Ascending aorta (tissue), 2 donors: Measurements from ENCODE around the gene PTGR3. TPM values are rescaled to one million over a fixed set of nuclear protein-coding genes. Genes with fewer than 3 reads are reported as not detected.

ENCODE experiments used
- DNase-seq, 2 donors: peaks; one replicate each; pipeline ENCODE4 v3.0.0-alpha.2; 2019; ENCODE audit warnings: low spot score in 2 of 2
- H3K27ac ChIP-seq, 2 donors: fragments of 200-600 bp; sonication (generic); one replicate each; pipeline ENCODE4 v1.5.1; 2016 to 2017; ENCODE audit warnings: mild to moderate bottlenecking in 1 of 2
- H3K27me3 ChIP-seq: fragments of 200-600 bp; sonication (generic); one replicate; pipeline ENCODE4 v1.5.1; 2017
- H3K36me3 ChIP-seq, 2 donors: fragments of 200-600 bp; sonication (generic); one replicate each; pipeline ENCODE4 v1.5.1; 2016
- H3K4me1 ChIP-seq, 2 donors: fragments of 200-600 bp; sonication (generic); one replicate each; pipeline ENCODE4 v1.5.1; 2016 to 2017; ENCODE audit warnings: mild to moderate bottlenecking in 1 of 2
- H3K4me3 ChIP-seq, 2 donors: fragments of 200-600 bp; sonication (generic); one replicate each; pipeline ENCODE4 v1.5.1; 2016 to 2017; ENCODE audit warnings: mild to moderate bottlenecking in 1 of 2
- H3K9me3 ChIP-seq, 2 donors: fragments of 200-600 bp; sonication (generic); one replicate each; pipeline ENCODE4 v1.5.1; 2016
- intact Hi-C: fragments of 100-400 bp; cut with DNase I; formaldehyde crosslinking; loops from one replicate; pipeline ENCODE4 v1.15.1; 2023
- total RNA-seq: library from RNA; depleted of rRNA; stranded (reverse); fragments of >200 nt; gene quantifications from one replicate; pipeline ENCODE4 v1.1.0, GENCODE V29; 2016
- TF ChIP-seq, protein P1 (sequence below), 3 experiments: fragments of 200-600 bp in 2 of 3; fragments of 450-650 bp in 1 of 3; sonication (generic) in 2 of 3; IDR thresholded peaks; one replicate each; pipeline ENCODE4 v1.5.1; 2016 to 2019; ENCODE audit warnings: antibody characterized with exemption in 3 of 3, mild to moderate bottlenecking in 1 of 3, moderate library complexity in 1 of 3

PTGR3 gene
- total RNA-seq, 1 donor from 2014 or later, result 10.1 TPM

- Histone ChIP-seq H3K4me3 (no peak overlapping the region), H3K9me3 (no peaks in the 10 kb centered on the region), H3K36me3 (no peaks in the 10 kb centered on the region), H3K4me1 (peaks cover 0 to 15% of the 10 kb centered on the region in 2 donors), H3K27ac (peak overlapping the region; percentile 29 to 76), H3K27me3 (no peaks in the 10 kb centered on the region)
- TF ChIP-seq, protein P1, sequence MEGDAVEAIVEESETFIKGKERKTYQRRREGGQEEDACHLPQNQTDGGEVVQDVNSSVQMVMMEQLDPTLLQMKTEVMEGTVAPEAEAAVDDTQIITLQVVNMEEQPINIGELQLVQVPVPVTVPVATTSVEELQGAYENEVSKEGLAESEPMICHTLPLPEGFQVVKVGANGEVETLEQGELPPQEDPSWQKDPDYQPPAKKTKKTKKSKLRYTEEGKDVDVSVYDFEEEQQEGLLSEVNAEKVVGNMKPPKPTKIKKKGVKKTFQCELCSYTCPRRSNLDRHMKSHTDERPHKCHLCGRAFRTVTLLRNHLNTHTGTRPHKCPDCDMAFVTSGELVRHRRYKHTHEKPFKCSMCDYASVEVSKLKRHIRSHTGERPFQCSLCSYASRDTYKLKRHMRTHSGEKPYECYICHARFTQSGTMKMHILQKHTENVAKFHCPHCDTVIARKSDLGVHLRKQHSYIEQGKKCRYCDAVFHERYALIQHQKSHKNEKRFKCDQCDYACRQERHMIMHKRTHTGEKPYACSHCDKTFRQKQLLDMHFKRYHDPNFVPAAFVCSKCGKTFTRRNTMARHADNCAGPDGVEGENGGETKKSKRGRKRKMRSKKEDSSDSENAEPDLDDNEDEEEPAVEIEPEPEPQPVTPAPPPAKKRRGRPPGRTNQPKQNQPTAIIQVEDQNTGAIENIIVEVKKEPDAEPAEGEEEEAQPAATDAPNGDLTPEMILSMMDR (IDR thresholded peaks at IDR 0.05), result no peak
- DNase-seq, result no peak
- intact Hi-C loops, result no loop called here
Measured at GRCh38 chr18:75249175-75249518, 40.2 kb upstream of the PTGR3 start.

DNA sequence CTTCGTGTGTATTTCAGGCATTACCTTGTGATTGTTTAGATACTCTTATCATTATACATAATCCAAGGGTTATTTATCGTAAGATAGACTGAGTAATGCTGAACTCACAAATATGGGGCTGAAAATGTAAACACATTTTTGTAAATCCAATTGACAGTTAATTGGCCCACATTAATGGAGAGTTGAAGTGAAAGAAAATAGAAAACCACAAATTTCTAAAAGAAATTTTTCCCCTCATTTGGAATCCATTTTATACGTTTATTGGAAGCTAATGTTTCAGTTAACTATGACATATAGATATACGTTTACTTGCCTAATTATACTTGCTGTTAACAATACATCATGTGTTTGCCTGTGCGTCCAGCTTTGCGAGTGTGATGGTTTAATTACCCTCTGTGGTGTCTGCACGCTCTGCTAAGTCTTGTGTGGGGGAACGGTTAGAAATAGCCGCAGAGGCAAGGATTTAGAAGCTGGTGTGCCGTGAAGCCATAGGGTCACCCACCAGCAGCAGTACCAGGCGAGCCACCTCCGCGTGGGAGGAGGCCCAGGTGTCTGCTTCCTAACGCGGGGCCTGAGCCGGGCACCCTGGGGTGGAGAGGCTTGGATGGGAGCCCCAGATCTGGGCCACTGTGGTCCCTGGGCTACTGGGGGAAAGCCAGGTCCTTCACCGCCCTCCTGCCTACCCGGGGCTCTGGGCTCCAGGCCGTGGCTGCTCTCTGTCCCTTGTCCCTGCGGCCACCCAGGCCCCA lies 39.7 kb upstream of the PTGR3 start:
- no peak for DNase-seq
- Histone ChIP-seq H3K27ac (peak overlapping the region; percentile 54 to 76), H3K27me3 (no peaks in the 10 kb centered on the region), H3K9me3 (no peaks in the 10 kb centered on the region), H3K4me3 (peak overlapping the region; percentile 57 to 62), H3K36me3 (no peaks in the 10 kb centered on the region), H3K4me1 (peaks cover 0 to 12% of the 10 kb centered on the region in 2 donors)
- intact Hi-C loops, result no loop called here
- TF ChIP-seq, protein P1 (IDR thresholded peaks at IDR 0.05), result no peak

DNA sequence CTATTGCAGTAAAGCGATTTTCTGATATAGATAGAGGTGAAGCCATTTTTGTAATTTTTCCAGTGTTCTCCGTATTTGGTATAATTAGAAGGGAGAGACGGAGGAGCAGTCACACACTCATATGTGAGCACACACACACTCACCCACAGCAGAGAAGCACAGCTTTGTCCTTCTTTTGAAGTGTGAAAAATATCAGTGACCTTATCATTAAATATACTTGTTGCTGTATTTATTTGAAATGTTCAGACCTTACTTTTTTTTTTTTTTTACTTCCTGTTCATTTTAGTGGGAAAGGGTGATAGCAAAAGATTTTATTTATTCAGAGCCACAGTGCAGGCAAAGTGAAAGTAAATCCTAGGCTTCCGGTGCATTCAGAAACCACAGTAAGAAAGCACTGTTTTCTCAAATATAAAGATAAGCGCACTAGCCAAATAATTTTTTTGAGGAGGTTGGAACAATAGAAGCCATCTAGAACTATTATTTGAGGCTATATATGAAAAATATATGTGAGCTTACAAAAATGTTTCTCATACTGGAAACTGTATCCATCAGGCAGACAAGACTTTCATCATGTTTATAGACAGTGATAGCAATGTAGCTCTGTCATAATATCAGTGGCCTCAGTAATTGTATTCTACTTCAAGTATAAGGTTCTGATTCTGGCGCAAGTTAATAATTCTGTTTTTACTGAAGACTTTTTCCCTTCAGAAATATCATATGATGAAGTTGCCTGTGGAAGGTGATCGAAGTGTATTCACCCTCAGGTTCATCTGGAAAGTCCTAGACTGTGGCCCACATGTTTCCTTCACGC lies 38.9 kb upstream of the PTGR3 start:
- Histone ChIP-seq H3K27ac (peak overlapping the region; percentile 54 to 76), H3K4me3 (peak overlapping the region; percentile 57 to 62), H3K36me3 (no peaks in the 10 kb centered on the region), H3K4me1 (peaks cover 0 to 10% of the 10 kb centered on the region in 2 donors), H3K27me3 (no peaks in the 10 kb centered on the region), H3K9me3 (no peaks in the 10 kb centered on the region)
- no peak for DNase-seq
- intact Hi-C loops, result loop anchor here (2.0 kb wide), 1 partner anchor 39 kb away; the partner anchor contains the start of gene PTGR3
- TF ChIP-seq, protein P1 (IDR thresholded peaks at IDR 0.05), result no peak

GRCh38 chr18:75246721-75247610 lies 38.0 kb upstream of the PTGR3 start:
- H3K4me3 ChIP-seq, result peak overlapping the region; percentile 57 to 62
- peaks cover 0 to 7% of the 10 kb centered on the region in 2 donors for H3K4me1 ChIP-seq
- no peaks in the 10 kb centered on the region for H3K36me3 ChIP-seq
- no peaks in the 10 kb centered on the region for H3K27me3 ChIP-seq
- intact Hi-C loops, result loop anchor here (2.0 kb wide), 1 partner anchor 38 kb away; the partner anchor contains the start of gene PTGR3
- H3K27ac ChIP-seq, result peak overlapping the region; percentile 54 to 76
- TF ChIP-seq, protein P1 (IDR thresholded peaks at IDR 0.05), result no peak
- DNase-seq, result no peak
- no peaks in the 10 kb centered on the region for H3K9me3 ChIP-seq
